GM06990 (cell line): ENCODE results near the gene MBNL2.

Experiments
- DNase-seq: peaks from one replicate; pipeline ENCODE4 v3.0.0-alpha.2; 2011; ENCODE audit not compliant: insufficient read length; ENCODE audit errors: extremely low read depth
- H3K27me3 ChIP-seq: replicated peaks from 2 replicates; pipeline ENCODE4 v1.6.0; 2011; ENCODE audit warnings: low read length; ENCODE audit not compliant: control insufficient read depth, insufficient read depth
- H3K36me3 ChIP-seq: 2 replicates; pipeline ENCODE4 v1.5.1; 2011; ENCODE audit warnings: low read length; ENCODE audit not compliant: control insufficient read depth, insufficient read depth
- H3K4me3 ChIP-seq: replicated peaks from 2 replicates; pipeline ENCODE4 v1.5.1; 2011; ENCODE audit warnings: low read depth, mild to moderate bottlenecking, control low read depth, low read length
- TF ChIP-seq, protein P1 (sequence below): IDR thresholded peaks from 2 replicates; pipeline ENCODE4 v1.5.1; 2011; ENCODE audit warnings: low read length, control low read depth, mild to moderate bottlenecking, inconsistent platforms; ENCODE audit not compliant: insufficient read depth, poor library complexity, severe bottlenecking

MBNL2 gene

DNA sequence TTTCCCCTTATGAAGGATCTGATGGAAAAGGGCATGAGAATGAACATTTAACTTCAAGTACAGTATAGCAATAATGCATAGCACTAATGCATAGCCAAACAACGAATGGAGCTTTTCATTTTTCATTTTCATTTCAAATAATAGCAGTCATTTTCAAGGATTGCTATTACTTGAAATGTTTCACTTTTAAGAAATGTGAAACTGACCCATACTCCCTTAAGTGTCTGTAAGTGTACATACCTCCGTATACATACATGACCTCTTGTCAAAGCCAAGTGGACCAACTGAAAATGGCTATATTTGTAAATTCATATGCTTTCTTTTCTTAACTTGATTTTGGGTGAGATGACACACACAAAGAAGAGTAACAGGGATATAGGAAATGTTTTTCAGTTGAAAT lies 215.6 kb downstream of the MBNL2 start:
- Histone ChIP-seq H3K27me3 (no peaks in the 10 kb centered on the region), H3K36me3 (no peaks in the 10 kb centered on the region), H3K4me3 (no peak overlapping the region; the same call in 1 of the 2 replicates)
- TF ChIP-seq, protein P1, sequence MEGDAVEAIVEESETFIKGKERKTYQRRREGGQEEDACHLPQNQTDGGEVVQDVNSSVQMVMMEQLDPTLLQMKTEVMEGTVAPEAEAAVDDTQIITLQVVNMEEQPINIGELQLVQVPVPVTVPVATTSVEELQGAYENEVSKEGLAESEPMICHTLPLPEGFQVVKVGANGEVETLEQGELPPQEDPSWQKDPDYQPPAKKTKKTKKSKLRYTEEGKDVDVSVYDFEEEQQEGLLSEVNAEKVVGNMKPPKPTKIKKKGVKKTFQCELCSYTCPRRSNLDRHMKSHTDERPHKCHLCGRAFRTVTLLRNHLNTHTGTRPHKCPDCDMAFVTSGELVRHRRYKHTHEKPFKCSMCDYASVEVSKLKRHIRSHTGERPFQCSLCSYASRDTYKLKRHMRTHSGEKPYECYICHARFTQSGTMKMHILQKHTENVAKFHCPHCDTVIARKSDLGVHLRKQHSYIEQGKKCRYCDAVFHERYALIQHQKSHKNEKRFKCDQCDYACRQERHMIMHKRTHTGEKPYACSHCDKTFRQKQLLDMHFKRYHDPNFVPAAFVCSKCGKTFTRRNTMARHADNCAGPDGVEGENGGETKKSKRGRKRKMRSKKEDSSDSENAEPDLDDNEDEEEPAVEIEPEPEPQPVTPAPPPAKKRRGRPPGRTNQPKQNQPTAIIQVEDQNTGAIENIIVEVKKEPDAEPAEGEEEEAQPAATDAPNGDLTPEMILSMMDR, result no peak
- no peak for DNase-seq

DNA sequence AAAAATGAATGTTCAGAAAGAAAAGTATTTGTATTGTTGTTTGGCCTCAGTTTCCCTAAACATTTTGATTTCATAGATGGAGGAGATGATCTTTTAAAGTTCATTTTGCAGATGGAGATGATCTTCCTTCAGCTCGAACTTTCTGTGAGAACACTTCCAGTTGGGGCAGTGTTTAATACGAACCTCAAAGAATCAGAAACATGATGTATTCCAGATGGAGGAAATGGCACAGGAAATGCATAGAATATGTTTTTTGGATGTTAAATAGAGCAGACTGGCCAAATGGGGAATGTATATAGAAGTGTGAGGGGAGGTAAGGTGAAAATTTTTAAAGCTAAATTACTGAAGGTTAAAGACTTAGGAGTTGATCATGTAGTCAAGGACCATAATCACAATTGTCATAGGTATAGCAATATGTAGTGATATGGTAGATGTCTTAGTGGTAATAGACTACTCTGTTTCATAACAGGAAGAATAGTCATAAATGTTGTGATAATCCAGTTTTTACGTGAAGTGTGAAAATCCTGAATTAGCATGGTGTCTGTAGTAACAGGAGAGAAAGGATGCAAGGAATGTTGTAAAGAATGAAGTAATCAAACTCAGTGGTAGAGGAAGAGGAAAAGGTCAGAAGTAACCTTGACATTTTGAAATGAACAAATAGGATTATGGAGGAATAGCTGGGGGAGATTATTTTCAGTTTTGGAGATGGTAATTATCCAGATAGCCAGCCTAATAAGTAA lies 216.9 kb downstream of the MBNL2 start:
- TF ChIP-seq, protein P1, result no peak
- Histone ChIP-seq H3K4me3 (no peak overlapping the region), H3K27me3 (no peaks in the 10 kb centered on the region), H3K36me3 (no peaks in the 10 kb centered on the region)
- no peak for DNase-seq

DNA sequence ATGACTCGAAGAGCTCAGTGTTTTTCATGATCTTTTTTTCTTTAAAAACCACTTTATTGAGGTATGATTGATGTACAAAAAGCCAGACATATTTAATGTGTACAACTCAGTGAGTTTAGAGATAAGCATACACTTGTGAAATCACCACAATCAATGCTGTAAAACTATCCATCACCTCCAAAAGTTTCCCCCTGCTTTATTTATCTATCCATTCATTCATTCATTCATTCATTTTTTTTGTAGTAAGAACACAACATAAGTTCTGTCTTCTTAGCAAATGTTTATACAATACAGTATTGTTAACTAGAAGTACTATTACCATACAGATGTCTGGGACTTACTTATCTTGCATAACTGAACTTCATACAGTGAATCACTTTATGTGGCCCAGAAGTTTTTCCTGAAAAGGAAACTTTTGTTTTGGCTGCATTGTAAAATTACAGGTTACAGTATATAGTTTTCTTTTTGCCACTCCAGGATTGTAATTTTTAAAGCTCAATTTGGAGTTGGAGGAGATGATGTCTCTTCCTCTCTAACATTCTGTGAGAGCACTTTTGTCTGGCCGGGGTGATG lies 218.6 kb downstream of the MBNL2 start:
- no peaks in the 10 kb centered on the region; the same call in 1 of the 2 replicates for H3K36me3 ChIP-seq
- H3K4me3 ChIP-seq, result no peak overlapping the region
- TF ChIP-seq, protein P1, result no peak
- no peaks in the 10 kb centered on the region for H3K27me3 ChIP-seq
- DNase-seq, result no peak

DNA sequence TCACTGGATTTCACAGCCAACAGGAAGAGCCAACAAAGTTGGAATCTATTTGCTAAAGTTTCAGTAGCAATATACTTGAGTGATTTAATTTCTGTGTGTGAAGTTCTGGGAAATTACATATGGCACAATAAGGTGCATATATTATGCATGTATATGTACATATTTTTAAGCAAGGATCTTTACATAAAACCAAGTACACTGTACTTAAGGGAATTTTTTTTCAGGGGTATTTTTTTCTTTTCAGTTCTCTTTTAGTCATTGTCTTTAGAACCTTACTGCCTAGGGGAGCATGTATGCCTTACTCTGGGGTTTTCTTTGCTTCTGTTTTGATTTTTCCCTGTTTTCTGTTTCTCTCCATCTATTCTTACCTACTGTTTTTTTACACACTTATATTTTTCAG lies 219.2 kb downstream of the MBNL2 start:
- DNase-seq, result no peak
- Histone ChIP-seq H3K36me3 (no peaks in the 10 kb centered on the region; the same call in 1 of the 2 replicates), H3K4me3 (no peak overlapping the region), H3K27me3 (no peaks in the 10 kb centered on the region)
- TF ChIP-seq, protein P1, result no peak
